ENCODE results near the gene TRIM13. TPM values are rescaled to one million over a fixed set of nuclear protein-coding genes. Genes with fewer than 3 reads are reported as not detected.
"Not testable (repeated sequence)": the region's sequence is repeated elsewhere in the genome, so short reads cannot be mapped to it uniquely, and the experiment has no call there.

TRIM13 gene
- total RNA-seq, 2 donors from 2014 or later = 21.7 to 35.0 TPM

DNA sequence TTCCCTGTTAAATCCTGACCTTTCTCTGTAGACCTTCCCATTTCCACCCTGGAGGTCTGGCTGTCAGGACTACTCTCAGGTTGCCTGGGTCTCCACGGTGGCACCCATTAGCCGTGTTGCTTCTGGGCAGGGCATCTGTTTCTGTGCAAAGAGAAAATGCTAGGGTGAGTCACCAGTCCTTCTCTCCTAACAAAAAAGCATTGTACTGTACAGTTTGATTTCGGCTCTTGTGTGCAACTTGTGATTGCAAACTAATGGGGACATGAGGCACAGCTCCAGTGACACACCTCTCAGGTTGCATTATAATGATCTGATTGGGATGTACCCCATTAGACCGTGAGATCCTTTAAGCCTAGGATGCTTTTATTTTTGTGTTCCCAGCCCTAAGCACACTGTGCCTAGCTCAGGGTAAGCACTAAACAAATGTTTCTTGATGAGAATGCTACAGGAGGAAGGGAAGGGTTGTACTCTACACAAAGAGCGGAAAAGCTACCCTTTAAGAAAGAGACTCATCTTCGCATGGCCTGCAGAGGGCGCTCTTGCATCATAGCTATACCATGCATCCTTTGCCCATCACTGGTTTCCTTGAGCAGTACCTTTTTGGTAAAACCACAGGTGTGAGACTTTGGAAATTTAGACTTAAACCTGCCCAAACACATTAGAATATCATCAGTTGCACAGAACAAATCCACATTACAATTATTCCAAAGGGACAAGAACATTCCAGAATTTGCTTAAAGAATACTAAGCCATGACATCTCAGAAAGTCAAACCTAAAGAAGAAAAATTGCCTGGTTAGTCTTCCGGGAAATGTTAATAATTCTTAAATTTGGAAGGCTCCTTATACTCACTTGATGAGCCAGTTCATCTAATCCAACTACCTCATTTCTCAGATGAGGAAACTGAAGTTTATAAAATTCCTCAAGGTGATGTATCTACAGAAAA lies 20.3 kb upstream of the TRIM13 start:
- Histone ChIP-seq H3K9ac (ENCODE audit: low read depth in 2 of 2, low read length in 2 of 2) (no peak overlapping the region), H3K4me1 (no peaks in the 10 kb centered on the region), H3K4me3 (no peak overlapping the region), H3K27me3 (no peaks in the 10 kb centered on the region), H3K27ac (no peak overlapping the region), H3K36me3 (no peaks in the 10 kb centered on the region), H3K9me3 (no peaks in the 10 kb centered on the region)
- DNase-seq = peak; percentile 79
- intact Hi-C loops (cut with DNase I) = loop anchor here (5.0 to 10.0 kb wide), 4 partner anchors 558 to 1096 kb away; no protein-coding TSS in a partner anchor
- peak; percentile 84 for TF ChIP-seq CTCF (IDR thresholded peaks at IDR 0.05)

- Histone ChIP-seq H3K36me3 (no peaks in the 10 kb centered on the region), H3K27ac (no peak overlapping the region), H3K9me3 (no peaks in the 10 kb centered on the region), H3K9ac (ENCODE audit: low read depth in 2 of 2, low read length in 2 of 2) (no peak overlapping the region), H3K4me1 (no peaks in the 10 kb centered on the region), H3K4me3 (no peak overlapping the region), H3K27me3 (no peaks in the 10 kb centered on the region)
- intact Hi-C loops (cut with DNase I) = loop anchor here (5.0 to 10.0 kb wide), 4 partner anchors 557 to 1094 kb away; no protein-coding TSS in a partner anchor
- TF ChIP-seq CTCF (IDR thresholded peaks at IDR 0.05) = no peak
- DNase-seq = no peak
Measured at GRCh38 chr13:49977992-49978391, 18.9 kb upstream of the TRIM13 start.

DNA sequence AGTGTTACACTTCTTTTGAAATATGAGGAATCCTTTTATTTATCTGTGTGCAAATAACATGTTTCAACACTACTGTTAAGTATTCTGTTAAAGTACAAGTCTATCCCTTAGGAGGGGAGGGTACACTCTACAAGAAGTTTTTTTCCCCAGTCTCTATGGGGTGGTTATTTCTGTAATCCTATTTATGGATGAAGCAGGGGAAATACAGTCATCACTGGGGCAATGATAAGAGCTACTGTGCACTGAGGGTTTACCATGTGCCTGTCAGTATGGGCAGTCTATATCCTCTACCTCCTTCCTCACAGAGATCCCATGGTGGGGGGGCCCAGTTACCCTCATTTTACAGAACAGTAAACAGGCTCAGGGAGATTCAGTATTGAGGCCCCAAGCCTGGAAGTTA lies 16.6 kb upstream of the TRIM13 start:
- H3K27ac ChIP-seq = no peak overlapping the region
- no peak for TF ChIP-seq CTCF (IDR thresholded peaks at IDR 0.05)
- no peak overlapping the region for H3K9ac ChIP-seq (ENCODE audit: low read depth in 2 of 2, low read length in 2 of 2)
- no peak for DNase-seq
- no peaks in the 10 kb centered on the region for H3K27me3 ChIP-seq
- no peaks in the 10 kb centered on the region for H3K4me1 ChIP-seq
- no peaks in the 10 kb centered on the region for H3K9me3 ChIP-seq
- intact Hi-C loops (cut with DNase I) = no loop called here
- H3K4me3 ChIP-seq = no peak overlapping the region
- H3K36me3 ChIP-seq = no peaks in the 10 kb centered on the region

DNA sequence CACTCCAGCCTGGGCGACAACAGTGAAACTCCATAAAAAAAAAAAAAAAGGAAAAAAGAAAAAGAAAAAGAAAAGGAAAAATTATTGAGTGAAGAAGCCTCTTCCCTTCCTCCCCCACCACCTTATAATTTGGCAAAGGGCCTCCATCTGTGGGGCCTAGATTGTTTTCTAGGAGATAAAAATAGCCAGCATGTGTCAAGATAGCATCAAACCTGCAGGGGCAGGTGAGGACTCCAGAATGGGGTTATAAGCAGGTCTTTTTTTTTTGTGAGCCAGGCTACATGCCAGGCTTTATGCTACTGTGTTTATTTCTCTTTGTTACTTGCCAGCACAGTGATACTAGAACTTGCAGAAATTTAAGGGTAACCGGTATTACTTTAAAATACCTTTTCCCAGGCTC lies 11.7 kb upstream of the TRIM13 start:
- Histone ChIP-seq H3K9ac (ENCODE audit: low read depth in 2 of 2, low read length in 2 of 2) (no peak overlapping the region), H3K4me3 (no peak overlapping the region), H3K9me3 (no peaks in the 10 kb centered on the region), H3K4me1 (no peaks in the 10 kb centered on the region), H3K27me3 (no peaks in the 10 kb centered on the region), H3K27ac (no peak overlapping the region), H3K36me3 (no peaks in the 10 kb centered on the region)
- intact Hi-C loops (cut with DNase I) = no loop called here
- no peak for TF ChIP-seq CTCF (IDR thresholded peaks at IDR 0.05)
- no peak for DNase-seq

- Histone ChIP-seq H3K27ac (no peak overlapping the region), H3K4me1 (no peaks in the 10 kb centered on the region), H3K27me3 (no peaks in the 10 kb centered on the region), H3K9me3 (no peaks in the 10 kb centered on the region), H3K4me3 (no peak overlapping the region), H3K9ac (ENCODE audit: low read depth in 2 of 2, low read length in 2 of 2) (no peak overlapping the region), H3K36me3 (no peaks in the 10 kb centered on the region)
- intact Hi-C loops (cut with DNase I) = no loop called here
- TF ChIP-seq CTCF (IDR thresholded peaks at IDR 0.05) = no peak
- DNase-seq = no peak
Measured at GRCh38 chr13:49986471-49986870, 10.4 kb upstream of the TRIM13 start.

GRCh38 chr13:49990612-49991011 lies 6.2 kb upstream of the TRIM13 start:
- not testable (repeated sequence) for H3K9ac ChIP-seq (ENCODE audit: low read depth in 2 of 2, low read length in 2 of 2); H3K4me3 ChIP-seq; H3K4me1 ChIP-seq; DNase-seq; H3K9me3 ChIP-seq; H3K27ac ChIP-seq; H3K36me3 ChIP-seq; H3K27me3 ChIP-seq
- intact Hi-C loops (cut with DNase I) = loop anchor here (10.0 kb wide), 1 partner anchor 534 kb away; no protein-coding TSS in a partner anchor

All from colonic mucosa (tissue), 4 donors.